Stimulated activated CD4-positive, alpha-beta T cell treated with anti-CD3 and anti-CD28 coated beads, Interleukin-1b, Interleukin-23, amount 100 ng/mL, for 1 hour (primary cell): ENCODE measurements around the gene OR5T1.

Experiments used
- DNase-seq, 2 donors: peaks; one replicate each; pipeline ENCODE4 v3.0.0-alpha.2; 2020; ENCODE audit warnings: low read depth in 2 of 2

The OR5T1 gene

GRCh38 chr11:56273854-56274253, at the start of gene OR5T1:
OR5T1 (plus strand) TSS chr11:56274154; CDS start chr11:56275639, 1,485 bp downstream.
- no peak for DNase-seq

- DNase-seq, result no peak
Measured at GRCh38 chr11:56234155-56234554, 39.8 kb upstream of the OR5T1 start, which contains the start of gene OR5T2. OR5T2 (minus strand) TSS chr11:56234255; CDS start chr11:56233062, 1,193 bp downstream.

GRCh38 chr11:56251954-56252353, 22.0 kb upstream of the OR5T1 start, which contains the start of gene OR5T3:
OR5T3 (plus strand) TSS chr11:56252254; CDS start chr11:56252254, 0 bp downstream.
- DNase-seq, result no peak

- no peak for DNase-seq
Measured at GRCh38 chr11:56271092-56271491, 2.9 kb upstream of the OR5T1 start.

- DNase-seq, result no peak
Measured at GRCh38 chr11:56292154-56292553, 18.2 kb downstream of the OR5T1 start, which contains the start of gene OR8H1. OR8H1 (minus strand) TSS chr11:56292254; CDS start chr11:56291062, 1,192 bp downstream.

- no peak for DNase-seq
Measured at GRCh38 chr11:56296898-56297297, 22.9 kb downstream of the OR5T1 start.

- no peak for DNase-seq
Measured at GRCh38 chr11:56307836-56308235, 33.9 kb downstream of the OR5T1 start.

- no peak for DNase-seq
Measured at GRCh38 chr11:56314844-56315243, 40.9 kb downstream of the OR5T1 start, which contains the start of gene OR8K3. OR8K3 (plus strand) TSS chr11:56315144; CDS start chr11:56318307, 3,163 bp downstream.
